IMR-90 (cell line): ENCODE results near the gene SEPSECS. TPM values are rescaled to one million over a fixed set of nuclear protein-coding genes. Genes with fewer than 3 reads are reported as not detected.

Experiments
- ATAC-seq: fragments of 200-7000 bp; cut with Tn5 transposase; 2 replicates; pipeline ENCODE4 v1.9.1; 2020; ENCODE audit warnings: low read depth, mild to moderate bottlenecking, moderate library complexity
- BruUV-seq: library from RNA; stranded (reverse); fragments of 400-500 nt; replicated peaks from 2 replicates; lab custom pipeline; 2021; lab: Mats Ljungman, UMichigan
- CTCF ChIA-PET: fragments of 300-600 bp; formaldehyde crosslinking; extraction: SDS; loops from one replicate; lab custom pipeline; 2021; ENCODE audit warnings: antibody characterized with exemption; lab: Yijun Ruan, JAX
- POLR2A ChIA-PET: fragments of 300-600 bp; sonication (Branson Sonifier 250); formaldehyde crosslinking; loops from one replicate; lab custom pipeline; 2022; ENCODE audit warnings: antibody characterized with exemption; ENCODE audit not compliant: unreplicated experiment; lab: Charles Lee
- DNase-seq: peaks from one replicate; pipeline ENCODE4 v3.0.0; 2013
- H2AFZ ChIP-seq: replicated peaks from 2 replicates; pipeline ENCODE3; 2013; ENCODE audit warnings: low read length, mild to moderate bottlenecking; ENCODE audit not compliant: poor library complexity
- H2AK5ac ChIP-seq: 2 replicates; pipeline ENCODE4 v1.6.1; 2013; ENCODE audit warnings: low read depth, low read length, inconsistent platforms
- H2AK9ac ChIP-seq: replicated peaks from 2 replicates; pipeline ENCODE3; 2013; ENCODE audit warnings: mild to moderate bottlenecking, low read depth, low read length, moderate library complexity; ENCODE audit not compliant: poor library complexity
- H2BK120ac ChIP-seq: 2 replicates; pipeline ENCODE4 v1.6.1; 2013; ENCODE audit warnings: low read depth, low read length, inconsistent platforms
- H2BK15ac ChIP-seq: 3 replicates; pipeline ENCODE4 v1.6.1; 2013; ENCODE audit warnings: low read depth, low read length, inconsistent platforms
- H2BK20ac ChIP-seq: 2 replicates; pipeline ENCODE4 v1.6.1; 2013; ENCODE audit warnings: low read depth, mild to moderate bottlenecking, inconsistent platforms, low read length, moderate library complexity
- H2BK5ac ChIP-seq: 2 replicates; pipeline ENCODE4 v1.6.1; 2013; ENCODE audit warnings: mild to moderate bottlenecking, low read depth, low read length, inconsistent platforms; ENCODE audit not compliant: poor library complexity, severe bottlenecking
- H3K14ac ChIP-seq: replicated peaks from 2 replicates; pipeline ENCODE4 v1.6.1; 2013; ENCODE audit warnings: low read depth, low read length, inconsistent platforms
- H3K18ac ChIP-seq: 2 replicates; pipeline ENCODE4 v1.6.1; 2013; ENCODE audit warnings: low read depth, low read length, control low read depth
- H3K23ac ChIP-seq: 2 replicates; pipeline ENCODE4 v1.6.1; 2013; ENCODE audit warnings: low read depth, low read length, inconsistent platforms
- H3K27ac ChIP-seq: 2 replicates; pipeline ENCODE4 v1.5.1; 2013; ENCODE audit warnings: mild to moderate bottlenecking, control low read depth, low read length; ENCODE audit not compliant: insufficient read depth
- H3K27me3 ChIP-seq: 2 replicates; pipeline ENCODE4 v1.6.1; 2013; ENCODE audit warnings: low read length; ENCODE audit not compliant: control insufficient read depth, insufficient read depth
- H3K36me3 ChIP-seq: 2 replicates; pipeline ENCODE4 v1.6.1; 2013; ENCODE audit warnings: low read length, mixed read lengths; ENCODE audit not compliant: control insufficient read depth, insufficient read depth
- H3K4ac ChIP-seq: 2 replicates; pipeline ENCODE4 v1.6.1; 2013; ENCODE audit warnings: low read depth, low read length, inconsistent platforms
- H3K4me1 ChIP-seq: 2 replicates; pipeline ENCODE4 v1.6.1; 2013; ENCODE audit warnings: low read length, mixed read lengths; ENCODE audit not compliant: control insufficient read depth, insufficient read depth
- H3K4me2 ChIP-seq: 2 replicates; pipeline ENCODE4 v1.6.1; 2013; ENCODE audit warnings: low read depth, mild to moderate bottlenecking, control low read depth, low read length, moderate library complexity
- H3K4me3 ChIP-seq: 2 replicates; pipeline ENCODE4 v1.5.1; 2013; ENCODE audit warnings: low read depth, mild to moderate bottlenecking, control low read depth, low read length, moderate library complexity; ENCODE audit not compliant: insufficient read depth
- H3K56ac ChIP-seq: 2 replicates; pipeline ENCODE4 v1.6.1; 2013; ENCODE audit warnings: low read length, inconsistent platforms; ENCODE audit not compliant: insufficient read depth; ENCODE audit errors: extremely low read depth
- H3K79me1 ChIP-seq, 2 experiments: 2 replicates each; pipeline ENCODE4 v1.6.1; 2013; ENCODE audit warnings: low read length in 2 of 2, inconsistent platforms in 1 of 2, low read depth in 1 of 2
- H3K9ac ChIP-seq: 2 replicates; pipeline ENCODE4 v1.6.1; 2013; ENCODE audit warnings: low read depth, low read length, control low read depth
- H3K9me1 ChIP-seq: 2 replicates; pipeline ENCODE4 v1.6.1; 2013; ENCODE audit warnings: low read length, inconsistent platforms; ENCODE audit not compliant: insufficient read depth
- H3K9me3 ChIP-seq: 2 replicates; pipeline ENCODE4 v1.6.1; 2013; ENCODE audit warnings: low read length; ENCODE audit not compliant: control insufficient read depth, insufficient read depth
- H4K20me1 ChIP-seq: 2 replicates; pipeline ENCODE4 v1.6.1; 2013; ENCODE audit warnings: low read length, inconsistent platforms; ENCODE audit not compliant: insufficient read depth
- H4K5ac ChIP-seq: 2 replicates; pipeline ENCODE4 v1.6.1; 2013; ENCODE audit warnings: mild to moderate bottlenecking, low read depth, low read length, control low read depth
- H4K8ac ChIP-seq, 2 experiments: 2 replicates each; pipeline ENCODE4 v1.6.1; 2013; ENCODE audit warnings: low read depth in 2 of 2, low read length in 2 of 2, control low read depth in 1 of 2, inconsistent platforms in 1 of 2
- H4K91ac ChIP-seq: 2 replicates; pipeline ENCODE4 v1.6.1; 2013; ENCODE audit warnings: low read depth, low read length, inconsistent platforms; ENCODE audit not compliant: insufficient read depth
- BHLHE40 ChIP-seq: fragments of 150-350 bp; IDR thresholded peaks from 2 replicates; pipeline ENCODE4 v1.6.1; 2016; ENCODE audit warnings: mild to moderate bottlenecking, low read depth, low read length
- CEBPB ChIP-seq: IDR thresholded peaks from 2 replicates; pipeline ENCODE4 v1.6.1; 2012; ENCODE audit warnings: low read depth, low read length, improper control_type of control experiment
- CHD1 ChIP-seq: IDR thresholded peaks from 2 replicates; pipeline ENCODE4 v1.6.1; 2012; ENCODE audit warnings: low read depth, low read length, improper control_type of control experiment
- CTCF ChIP-seq: conservative IDR thresholded peaks from 2 replicates; pipeline ENCODE4 v1.5.1; 2012; ENCODE audit warnings: mild to moderate bottlenecking, low read depth, low read length, improper control_type of control experiment
- ELK1 ChIP-seq: fragments of 150-350 bp; IDR thresholded peaks from 2 replicates; pipeline ENCODE4 v1.6.1; 2016; ENCODE audit warnings: low read depth, mild to moderate bottlenecking, low read length, moderate library complexity, borderline replicate concordance
- FOS ChIP-seq: fragments of 150-350 bp; IDR thresholded peaks from 2 replicates; pipeline ENCODE4 v1.6.1; 2016; ENCODE audit warnings: low read depth, low read length
- MAFK ChIP-seq: IDR thresholded peaks from 2 replicates; pipeline ENCODE4 v1.6.1; 2012; ENCODE audit warnings: low read depth, low read length, improper control_type of control experiment
- MAZ ChIP-seq: IDR thresholded peaks from 2 replicates; pipeline ENCODE4 v1.6.1; 2012; ENCODE audit warnings: low read depth, mild to moderate bottlenecking, low read length, improper control_type of control experiment, moderate library complexity, borderline replicate concordance
- MXI1 ChIP-seq: IDR thresholded peaks from 2 replicates; pipeline ENCODE4 v1.6.1; 2012; ENCODE audit warnings: low read depth, mild to moderate bottlenecking, low read length, moderate library complexity, borderline replicate concordance
- NFE2L2 ChIP-seq: fragments of 150-350 bp; IDR thresholded peaks from 2 replicates; pipeline ENCODE4 v1.6.1; 2016; ENCODE audit warnings: low read depth, mild to moderate bottlenecking, low read length
- POLR2A ChIP-seq: IDR thresholded peaks from 2 replicates; pipeline ENCODE4 v1.6.1; 2012; ENCODE audit warnings: mild to moderate bottlenecking, low read depth, low read length
- RAD21 ChIP-seq: IDR thresholded peaks from 2 replicates; pipeline ENCODE4 v1.6.1; 2012; ENCODE audit warnings: low read length, improper control_type of control experiment
- RCOR1 ChIP-seq: IDR thresholded peaks from 2 replicates; pipeline ENCODE4 v1.6.1; 2012; ENCODE audit warnings: mild to moderate bottlenecking, low read length, improper control_type of control experiment; ENCODE audit not compliant: insufficient replicate concordance
- RFX5 ChIP-seq: IDR thresholded peaks from 2 replicates; pipeline ENCODE4 v1.8.0; 2012; ENCODE audit warnings: low read depth, mild to moderate bottlenecking, low read length, moderate library complexity
- SMC3 ChIP-seq: fragments of 150-350 bp; IDR thresholded peaks from 2 replicates; pipeline ENCODE4 v1.6.1; 2016; ENCODE audit warnings: low read depth, mild to moderate bottlenecking, antibody characterized with exemption, low read length, moderate library complexity
- USF2 ChIP-seq: fragments of 150-350 bp; IDR thresholded peaks from 2 replicates; pipeline ENCODE4 v1.6.1; 2017; ENCODE audit warnings: mild to moderate bottlenecking, antibody characterized with exemption, low read length, low read depth
- WGBS, 2 experiments: methylation state at CpG; one replicate each; pipeline versions ENCODE4 v1.1.5 to v1.1.7; 2013; ENCODE audit warnings: missing lambda C conversion rate in 2 of 2; ENCODE audit not compliant: insufficient read length in 1 of 2; ENCODE audit errors: extremely low coverage in 2 of 2; 5-methylcytosine and 5-hydroxymethylcytosine counted together
- dilution Hi-C: fragments of 300-500 bp; cut with HindIII; formaldehyde crosslinking; loops from one replicate; pipeline ENCODE4 v1.14.3; 2018; ENCODE audit warnings: low sequenced_read_pairs; ENCODE audit not compliant: unreplicated experiment
- in situ Hi-C: fragments of 300-500 bp; cut with MboI; formaldehyde crosslinking; loops from 3 replicates; pipeline ENCODE4 v1.14.3; 2019; ENCODE audit warnings: low sequenced_read_pairs, inconsistent platforms, mixed read lengths
- intact Hi-C: fragments of 100-400 bp; cut with micrococcal nuclease; formaldehyde crosslinking; loops from 2 replicates; pipeline ENCODE4 v1.10.0; 2022
- polyA plus RNA-seq, 3 experiments: library from polyadenylated mRNA; depleted of rRNA; stranded (reverse); fragments of >200 nt; gene quantifications; 2 replicates each; pipeline ENCODE4 v1.2.3, GENCODE V29; 2012; ENCODE audit warnings: low replicate concordance in 1 of 3
- total RNA-seq: library from RNA; depleted of rRNA; stranded (reverse); fragments of >200 nt; gene quantifications from 2 replicates; pipeline ENCODE4 v1.2.3, GENCODE V29; 2012

The SEPSECS gene
- total and polyA plus RNA-seq, 2 of the 4 experiments (the other 2 are of a cell fraction): 1.7 to 5.0 TPM

- CTCF ChIA-PET: interaction anchor here (1.4 kb wide), 1 partner anchor 12 kb away, joined by 4 read pairs; no protein-coding TSS in a partner anchor
- no peaks in the 10 kb centered on the region for H3K36me3 ChIP-seq
- H2AK5ac ChIP-seq: no peak overlapping the region
- no peak overlapping the region for H3K4me3 ChIP-seq
- H3K4me1 ChIP-seq: peaks cover 2% of the 10 kb centered on the region; the same call in 1 of the 2 replicates
- no peak overlapping the region for H4K8ac ChIP-seq
- peaks cover 3 to 13% of the 10 kb centered on the region in 2 experiments; a peak in 3 of 4 replicates for H3K79me1 ChIP-seq
- POLR2A ChIA-PET: no interaction called here
- no peak overlapping the region for H2BK20ac ChIP-seq
- intact Hi-C loops (no loop called here), in situ Hi-C loops (no loop called here), dilution Hi-C loops (no loop called here)
- H4K91ac ChIP-seq: no peak overlapping the region
- no peak overlapping the region for H3K4me2 ChIP-seq
- TF ChIP-seq USF2 (no peak), NFE2L2 (no peak), BHLHE40 (no peak), MAFK (no peak), ELK1 (no peak), FOS (no peak), MXI1 (no peak), CTCF (no peak), RAD21 (no peak), CEBPB (no peak), MAZ (no peak), CHD1 (no peak), RFX5 (no peak), RCOR1 (no peak), SMC3 (no peak), POLR2A (no peak)
- H3K56ac ChIP-seq: no peak overlapping the region
- DNase-seq (no peak), ATAC-seq (no peak)
- H2BK120ac ChIP-seq: no peak overlapping the region
- no peak overlapping the region for H2BK5ac ChIP-seq
- no peak overlapping the region for H3K18ac ChIP-seq
- H3K14ac ChIP-seq: no peak overlapping the region
- no peak overlapping the region for H3K4ac ChIP-seq
- no CpG with 5 or more reads among the region's 1 CpG for WGBS, 2 experiments
- H3K23ac ChIP-seq: no peak overlapping the region
- no peak overlapping the region for H2AK9ac ChIP-seq
- no peak overlapping the region for H3K27ac ChIP-seq
- no peaks in the 10 kb centered on the region for H3K9me3 ChIP-seq
- no peak overlapping the region for H2BK15ac ChIP-seq
- no peak overlapping the region for H4K5ac ChIP-seq
- no TSS peak for BruUV-seq
- H2AFZ ChIP-seq: no peak overlapping the region
- no peaks in the 10 kb centered on the region for H3K27me3 ChIP-seq
- H3K9me1 ChIP-seq: no peaks in the 10 kb centered on the region; the same call in 1 of the 2 replicates
- H3K9ac ChIP-seq: no peak overlapping the region
- H4K20me1 ChIP-seq: no peaks in the 10 kb centered on the region
Observed at GRCh38 chr4:25157081-25157480, 3.2 kb downstream of the SEPSECS start.
